ENCODE data around the gene EXOC4.

The EXOC4 gene

DNA sequence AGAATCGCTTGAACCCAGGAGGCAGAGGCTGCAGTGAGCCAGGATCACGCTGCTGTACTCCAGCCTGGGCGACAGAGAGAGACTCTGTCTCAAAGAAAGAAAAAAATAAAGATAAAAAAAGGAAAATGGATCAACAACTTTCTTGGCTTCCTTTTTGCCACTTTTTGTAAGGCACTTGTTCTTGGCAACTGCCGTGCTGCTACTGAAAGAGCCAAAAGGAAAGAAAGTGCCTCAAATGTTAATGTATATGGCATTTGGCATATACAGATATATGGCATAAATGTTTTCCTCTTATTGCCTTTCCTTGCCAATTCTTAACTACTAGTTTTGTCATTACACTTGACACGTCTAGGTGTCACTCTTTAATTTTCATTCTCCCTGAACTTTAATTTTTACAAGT, 480.5 kb downstream of the EXOC4 start:
- H3K27ac ChIP-seq, result no peak overlapping the region
- no peak for TF ChIP-seq ZFX (IDR thresholded peaks at IDR 0.05)
- TF ChIP-seq, protein P1, sequence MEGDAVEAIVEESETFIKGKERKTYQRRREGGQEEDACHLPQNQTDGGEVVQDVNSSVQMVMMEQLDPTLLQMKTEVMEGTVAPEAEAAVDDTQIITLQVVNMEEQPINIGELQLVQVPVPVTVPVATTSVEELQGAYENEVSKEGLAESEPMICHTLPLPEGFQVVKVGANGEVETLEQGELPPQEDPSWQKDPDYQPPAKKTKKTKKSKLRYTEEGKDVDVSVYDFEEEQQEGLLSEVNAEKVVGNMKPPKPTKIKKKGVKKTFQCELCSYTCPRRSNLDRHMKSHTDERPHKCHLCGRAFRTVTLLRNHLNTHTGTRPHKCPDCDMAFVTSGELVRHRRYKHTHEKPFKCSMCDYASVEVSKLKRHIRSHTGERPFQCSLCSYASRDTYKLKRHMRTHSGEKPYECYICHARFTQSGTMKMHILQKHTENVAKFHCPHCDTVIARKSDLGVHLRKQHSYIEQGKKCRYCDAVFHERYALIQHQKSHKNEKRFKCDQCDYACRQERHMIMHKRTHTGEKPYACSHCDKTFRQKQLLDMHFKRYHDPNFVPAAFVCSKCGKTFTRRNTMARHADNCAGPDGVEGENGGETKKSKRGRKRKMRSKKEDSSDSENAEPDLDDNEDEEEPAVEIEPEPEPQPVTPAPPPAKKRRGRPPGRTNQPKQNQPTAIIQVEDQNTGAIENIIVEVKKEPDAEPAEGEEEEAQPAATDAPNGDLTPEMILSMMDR (conservative IDR thresholded peaks at IDR 0.05), result no peak

DNA sequence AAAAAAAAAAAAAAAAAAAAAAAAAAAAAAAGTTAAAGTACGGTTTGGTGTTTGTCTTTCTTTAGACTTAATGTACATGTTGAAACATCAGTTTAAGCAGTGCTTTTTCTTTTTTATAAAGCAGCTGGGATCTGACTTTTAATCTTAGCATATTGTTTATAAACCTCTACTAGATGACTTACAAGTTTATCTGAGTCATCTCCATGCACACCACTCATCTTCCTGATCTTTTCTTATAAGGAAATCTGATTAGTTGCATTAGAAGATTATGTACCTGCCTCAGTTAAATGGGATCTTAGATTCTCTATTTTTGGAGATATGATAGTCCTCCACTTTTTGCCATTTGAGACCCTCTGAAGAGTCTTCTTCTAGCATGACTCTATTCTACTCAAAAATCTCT, 482.3 kb downstream of the EXOC4 start:
- TF ChIP-seq ZFX (IDR thresholded peaks at IDR 0.05), result no peak
- TF ChIP-seq, protein P1 (conservative IDR thresholded peaks at IDR 0.05), result no peak
- no peak overlapping the region for H3K27ac ChIP-seq

DNA sequence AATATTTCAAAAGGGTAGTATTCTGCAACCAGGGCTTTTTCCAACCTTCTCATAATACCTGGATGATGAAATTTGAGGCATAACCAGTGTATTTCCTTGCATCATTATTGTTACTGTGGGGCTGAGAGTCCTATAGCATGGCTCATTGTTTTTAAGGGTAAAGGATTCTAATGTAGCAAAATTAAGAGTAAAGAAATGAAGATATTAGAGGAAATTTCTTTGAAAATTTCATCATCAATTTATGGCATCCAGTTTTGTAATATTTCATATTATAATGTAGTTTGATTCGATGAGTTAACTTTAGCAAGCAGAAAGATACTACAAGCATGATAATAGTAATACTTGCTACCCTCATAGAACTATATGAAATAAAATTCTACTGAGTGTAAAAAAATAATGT, 486.9 kb downstream of the EXOC4 start:
- TF ChIP-seq, protein P1 (conservative IDR thresholded peaks at IDR 0.05), result no peak
- no peak for TF ChIP-seq ZFX (IDR thresholded peaks at IDR 0.05)
- no peak overlapping the region for H3K27ac ChIP-seq

DNA sequence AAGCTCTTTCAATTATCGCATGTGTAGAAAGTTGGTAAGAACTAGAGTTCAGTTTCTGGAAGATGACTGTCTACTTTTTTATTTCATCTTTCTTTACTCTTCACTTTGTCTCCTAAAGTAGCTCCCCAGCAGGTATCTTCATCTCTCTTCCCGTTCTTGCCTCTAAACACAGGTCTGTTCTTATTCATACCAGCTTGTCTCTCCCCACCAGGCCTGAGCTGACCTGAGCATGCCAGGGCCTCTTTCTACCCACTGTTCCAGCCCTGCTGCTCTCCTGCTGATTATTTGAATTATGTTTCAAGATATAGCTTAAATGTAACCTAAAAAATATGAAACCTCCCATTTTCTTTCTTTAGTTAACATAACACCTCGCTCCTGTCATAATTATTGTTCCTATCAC, 488.2 kb downstream of the EXOC4 start:
- TF ChIP-seq ZFX (IDR thresholded peaks at IDR 0.05), result no peak
- TF ChIP-seq, protein P1 (conservative IDR thresholded peaks at IDR 0.05), result no peak
- H3K27ac ChIP-seq, result no peak overlapping the region

DNA sequence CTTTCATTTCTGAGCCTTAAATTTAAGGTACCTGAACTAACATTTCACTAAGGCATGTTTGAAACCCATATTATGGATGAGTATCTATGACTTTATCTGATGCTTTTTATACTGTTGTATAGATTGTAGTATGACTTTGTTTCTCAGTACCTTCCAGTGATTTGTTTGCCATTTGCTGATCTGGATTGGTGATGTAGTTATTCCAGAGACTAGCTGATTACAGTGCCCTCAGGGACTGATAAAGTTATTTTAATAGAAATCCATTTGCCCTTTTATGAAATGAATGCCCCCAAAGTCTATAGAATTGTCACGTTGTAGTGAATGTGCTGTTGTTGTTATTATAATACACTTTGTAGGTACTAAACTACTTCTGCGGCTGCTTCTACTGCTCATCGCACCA, 488.8 kb downstream of the EXOC4 start:
- no peak overlapping the region for H3K27ac ChIP-seq
- TF ChIP-seq, protein P1 (conservative IDR thresholded peaks at IDR 0.05), result no peak
- no peak for TF ChIP-seq ZFX (IDR thresholded peaks at IDR 0.05)

DNA sequence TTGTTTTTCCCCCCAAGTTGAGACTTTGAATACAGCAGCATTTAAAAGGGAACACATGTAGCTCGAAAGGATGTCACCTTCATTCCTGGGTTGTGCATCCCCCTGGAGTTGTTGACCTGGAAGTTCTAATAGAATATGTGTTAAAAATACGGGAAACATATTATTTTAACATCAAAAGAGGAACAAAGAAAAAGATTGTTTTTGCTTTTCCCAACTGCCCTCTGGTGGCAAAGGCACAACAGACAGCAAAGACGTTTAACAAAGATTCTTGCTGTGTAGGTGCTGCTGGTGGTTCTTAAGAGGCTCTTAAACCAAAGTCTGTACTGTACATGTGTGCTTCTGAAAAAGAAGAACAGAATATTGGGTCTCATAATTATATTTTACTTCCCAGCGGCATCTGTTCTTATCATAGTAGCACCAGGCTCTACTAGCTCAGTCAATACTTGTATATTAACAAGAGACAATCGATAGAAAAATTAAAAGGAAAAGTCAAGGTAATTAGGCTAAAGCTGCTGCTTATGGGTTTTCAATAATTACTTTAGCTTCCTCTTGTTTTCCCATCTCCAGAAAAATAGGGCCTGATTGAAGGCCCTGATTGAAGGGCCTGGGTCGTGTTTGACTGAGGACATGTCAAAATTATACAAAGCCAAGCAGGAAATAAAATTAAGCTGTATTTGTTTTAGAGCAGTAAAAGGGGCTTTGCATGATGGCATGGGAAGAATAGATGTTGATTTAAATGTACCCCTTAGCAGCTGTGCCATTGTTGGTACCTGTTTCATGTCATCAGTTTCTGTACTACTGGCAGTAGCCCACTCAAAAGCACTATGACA, 490.0 kb downstream of the EXOC4 start:
- no peak overlapping the region for H3K27ac ChIP-seq
- TF ChIP-seq ZFX (IDR thresholded peaks at IDR 0.05), result no peak
- TF ChIP-seq, protein P1 (conservative IDR thresholded peaks at IDR 0.05), result peak; percentile 71

DNA sequence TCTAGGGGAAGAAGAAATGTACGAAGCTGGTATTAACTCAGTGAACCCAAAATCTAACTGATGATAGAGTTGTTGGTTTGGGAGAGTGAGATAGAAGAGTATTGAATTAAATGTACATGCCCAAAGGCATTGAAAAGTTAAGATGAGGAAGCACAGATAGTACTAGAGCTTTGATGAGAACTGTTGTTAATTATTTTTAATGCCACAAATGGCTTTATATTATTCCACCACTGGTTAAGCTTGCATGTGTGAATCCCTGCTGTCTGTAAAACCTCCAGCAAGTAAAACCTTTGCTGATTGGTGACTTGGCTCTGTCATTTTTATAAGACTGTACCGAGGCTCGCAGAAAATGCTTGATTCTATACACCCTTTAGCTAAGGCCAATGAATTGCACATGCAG, 491.6 kb downstream of the EXOC4 start:
- TF ChIP-seq, protein P1 (conservative IDR thresholded peaks at IDR 0.05), result no peak
- TF ChIP-seq ZFX (IDR thresholded peaks at IDR 0.05), result no peak
- no peak overlapping the region for H3K27ac ChIP-seq
